Erythroblast (primary cell): ENCODE results near the gene BRCA2.

ENCODE experiments used
- GATA1 ChIP-seq: IDR thresholded peaks from 2 replicates; pipeline ENCODE4 v1.6.1; 2011; ENCODE audit warnings: low read depth, mild to moderate bottlenecking, control low read depth, low read length, moderate library complexity
- POLR2A ChIP-seq: IDR thresholded peaks from 2 replicates; pipeline ENCODE4 v1.6.1; 2011; ENCODE audit warnings: mild to moderate bottlenecking, low read length

- TF ChIP-seq POLR2A (no peak), GATA1 (no peak)
Observed at GRCh38 chr13:32447894-32448623, 132.8 kb downstream of the BRCA2 start.
